ENCODE results near the gene PIK3R2. TPM values are rescaled to one million over a fixed set of nuclear protein-coding genes. Genes with fewer than 3 reads are reported as not detected.
"Not testable (repeated sequence)": the region's sequence is repeated elsewhere in the genome, so short reads cannot be mapped to it uniquely, and the experiment has no call there.

PIK3R2 gene
- polyA plus RNA-seq (12.4 to 19.6 TPM (median 13.9 TPM) in 3 replicates), polyA minus RNA-seq (16.5 to 28.9 TPM (median 25.3 TPM) in 3 replicates)
- 17.3 TPM for polyA plus RNA-seq (2011; ENCODE audit: low read depth)
- polyA plus RNA-seq (2011; cell fraction: cytosol; rRNA removed): 14.3 and 24.9 TPM in 2 replicates
- 20.3 and 26.5 TPM in 2 replicates for polyA plus RNA-seq (2011; cell fraction: nucleus; rRNA removed)
- 10.5 and 37.4 TPM in 2 replicates for polyA plus RNA-seq (2012; ENCODE audit: low replicate concordance)
- polyA minus RNA-seq (2011; cell fraction: cytosol; rRNA and poly(A)+ RNA removed): 30.9 TPM
- polyA minus RNA-seq (2011; cell fraction: nucleus; rRNA and poly(A)+ RNA removed): 17.0 and 22.8 TPM in 2 replicates

GRCh38 chr19:18152817-18153555 lies at the start of gene PIK3R2:
Gene PIK3R2, plus strand, starts transcription at chr19:18153163. Its CDS starts 2,717 bp downstream, at chr19:18155880.
- H2AFZ ChIP-seq (ENCODE audit: control insufficient read depth, low read length): peak within 1 kb of the TSS; percentile 94
- peak within 1 kb of the TSS; percentile 96 for H3K9ac ChIP-seq (ENCODE audit: control insufficient read depth, extremely low read depth, insufficient read depth, low read length)
- H3K4me2 ChIP-seq (ENCODE audit: control insufficient read depth, extremely low read depth, insufficient read depth, low read depth, low read length): peak within 1 kb of the TSS; percentile 93
- H3K9me1 ChIP-seq (ENCODE audit: control insufficient read depth, extremely low read depth, insufficient read depth, low read length): no peaks in the 10 kb centered on the region
- peaks cover 17% of the 10 kb centered on the region for H3K79me2 ChIP-seq (ENCODE audit: control insufficient read depth, insufficient read depth, low read length)
- peak within 1 kb of the TSS; percentile 82 to 87 (median 85) for H3K4me3 ChIP-seq (ENCODE audit: control insufficient read depth in 2 of 3, extremely low read depth in 1 of 3, insufficient read depth in 2 of 3, low read depth in 1 of 3, low read length in 3 of 3)
- H3K4me1 ChIP-seq (ENCODE audit: control insufficient read depth, extremely low read depth, insufficient read depth, low read length): peaks cover 29% of the 10 kb centered on the region
- dilution Hi-C loops (cut with MboI; ENCODE audit: extremely low pct_ligation_motif_present, low sequenced_read_pairs): no loop called here
- H3K27ac ChIP-seq (ENCODE audit: control insufficient read depth, insufficient read depth, low read length): peak within 1 kb of the TSS; percentile 96
- H3K27me3 ChIP-seq (ENCODE audit: control insufficient read depth, extremely low read depth, insufficient read depth, low read length): no peaks in the 10 kb centered on the region
- no peaks in the 10 kb centered on the region for H3K9me3 ChIP-seq (ENCODE audit: control insufficient read depth, low read depth, low read length)
- DNase-seq (ENCODE audit: low read depth, low spot score) (peak; percentile 88), FAIRE-seq (peak; percentile 81)
- H3K36me3 ChIP-seq (ENCODE audit: control insufficient read depth in 2 of 2, extremely low read depth in 1 of 2, insufficient read depth in 2 of 2, low read length in 2 of 2): peaks cover 2 to 4% of the 10 kb centered on the region in 2 experiments
- H4K20me1 ChIP-seq (ENCODE audit: control insufficient read depth, extremely low read depth, insufficient read depth, low read length): no peaks in the 10 kb centered on the region
- TF ChIP-seq EZH2 (IDR thresholded peaks at IDR 0.05; ENCODE audit: low read length) (no peak), CTCF (optimal IDR thresholded peaks at IDR 0.05 in 1 of 3, IDR thresholded peaks at IDR 0.05 in 1 of 3, conservative IDR thresholded peaks at IDR 0.05 in 1 of 3; ENCODE audit: extremely low read depth in 1 of 3, insufficient read depth in 2 of 3, low read length in 3 of 3) (peak in 1 of 3 experiments; percentile 4)

GRCh38 chr19:18104793-18105131 lies 48.2 kb upstream of the PIK3R2 start:
- H3K9ac ChIP-seq (ENCODE audit: control insufficient read depth, extremely low read depth, insufficient read depth, low read length): no peak overlapping the region
- no peak for FAIRE-seq
- H3K27me3 ChIP-seq (ENCODE audit: control insufficient read depth, extremely low read depth, insufficient read depth, low read length): peaks cover 4% of the 10 kb centered on the region
- H3K36me3 ChIP-seq (ENCODE audit: control insufficient read depth in 2 of 2, extremely low read depth in 1 of 2, insufficient read depth in 2 of 2, low read length in 2 of 2): no peaks in the 10 kb centered on the region
- H3K9me3 ChIP-seq (ENCODE audit: control insufficient read depth, low read depth, low read length): no peaks in the 10 kb centered on the region
- H3K4me1 ChIP-seq (ENCODE audit: control insufficient read depth, extremely low read depth, insufficient read depth, low read length): peaks cover 3% of the 10 kb centered on the region
- H4K20me1 ChIP-seq (ENCODE audit: control insufficient read depth, extremely low read depth, insufficient read depth, low read length): no peaks in the 10 kb centered on the region
- no peak for TF ChIP-seq EZH2 (IDR thresholded peaks at IDR 0.05; ENCODE audit: low read length)
- no peak for TF ChIP-seq CTCF (optimal IDR thresholded peaks at IDR 0.05 in 1 of 3, IDR thresholded peaks at IDR 0.05 in 1 of 3, conservative IDR thresholded peaks at IDR 0.05 in 1 of 3; ENCODE audit: extremely low read depth in 1 of 3, insufficient read depth in 2 of 3, low read length in 3 of 3)
- H3K9me1 ChIP-seq (ENCODE audit: control insufficient read depth, extremely low read depth, insufficient read depth, low read length): no peaks in the 10 kb centered on the region
- no peaks in the 10 kb centered on the region for H3K79me2 ChIP-seq (ENCODE audit: control insufficient read depth, insufficient read depth, low read length)
- H2AFZ ChIP-seq (ENCODE audit: control insufficient read depth, low read length): peak overlapping the region; percentile 89
- H3K27ac ChIP-seq (ENCODE audit: control insufficient read depth, insufficient read depth, low read length): no peak overlapping the region
- dilution Hi-C loops (cut with MboI; ENCODE audit: extremely low pct_ligation_motif_present, low sequenced_read_pairs): no loop called here
- H3K4me3 ChIP-seq (ENCODE audit: control insufficient read depth in 2 of 3, extremely low read depth in 1 of 3, insufficient read depth in 2 of 3, low read depth in 1 of 3, low read length in 3 of 3): peak overlapping the region; percentile 32 to 53 (median 47)
- peak overlapping the region; percentile 81 for H3K4me2 ChIP-seq (ENCODE audit: control insufficient read depth, extremely low read depth, insufficient read depth, low read depth, low read length)
- no peak for DNase-seq (ENCODE audit: low read depth, low spot score)

- H3K36me3 ChIP-seq (ENCODE audit: control insufficient read depth in 2 of 2, extremely low read depth in 1 of 2, insufficient read depth in 2 of 2, low read length in 2 of 2); H3K4me1 ChIP-seq (ENCODE audit: control insufficient read depth, extremely low read depth, insufficient read depth, low read length); H3K4me3 ChIP-seq (ENCODE audit: control insufficient read depth in 2 of 3, extremely low read depth in 1 of 3, insufficient read depth in 2 of 3, low read depth in 1 of 3, low read length in 3 of 3); H3K9me3 ChIP-seq (ENCODE audit: control insufficient read depth, low read depth, low read length); H3K9me1 ChIP-seq (ENCODE audit: control insufficient read depth, extremely low read depth, insufficient read depth, low read length); DNase-seq (ENCODE audit: low read depth, low spot score); H3K27ac ChIP-seq (ENCODE audit: control insufficient read depth, insufficient read depth, low read length); FAIRE-seq; H3K9ac ChIP-seq (ENCODE audit: control insufficient read depth, extremely low read depth, insufficient read depth, low read length); H4K20me1 ChIP-seq (ENCODE audit: control insufficient read depth, extremely low read depth, insufficient read depth, low read length); H3K79me2 ChIP-seq (ENCODE audit: control insufficient read depth, insufficient read depth, low read length); H3K27me3 ChIP-seq (ENCODE audit: control insufficient read depth, extremely low read depth, insufficient read depth, low read length); H2AFZ ChIP-seq (ENCODE audit: control insufficient read depth, low read length); dilution Hi-C loops (cut with MboI; ENCODE audit: extremely low pct_ligation_motif_present, low sequenced_read_pairs); H3K4me2 ChIP-seq (ENCODE audit: control insufficient read depth, extremely low read depth, insufficient read depth, low read depth, low read length): not testable (repeated sequence)
Measured at GRCh38 chr19:18105259-18105658, 47.7 kb upstream of the PIK3R2 start.

All from keratinocyte (primary cell).